H1 (cell line): Measurements from ENCODE around the gene S100A4. TPM values are rescaled to one million over a fixed set of nuclear protein-coding genes. Genes with fewer than 3 reads are reported as not detected.

Source experiments
- GTF2F1 ChIP-seq: IDR thresholded peaks from 2 replicates; pipeline ENCODE4 v1.6.1; 2012; ENCODE audit warnings: low read depth, low read length, improper control_type of control experiment, borderline replicate concordance
- MAFK ChIP-seq: IDR thresholded peaks from 2 replicates; pipeline ENCODE4 v1.6.1; 2012; ENCODE audit warnings: low read depth, mild to moderate bottlenecking, improper control_type of control experiment, low read length
- TAF7 ChIP-seq: optimal IDR thresholded peaks from 2 replicates; pipeline ENCODE3; 2011; ENCODE audit warnings: low read depth, mild to moderate bottlenecking, inconsistent platforms, low read length, moderate library complexity, borderline replicate concordance
- polyA plus RNA-seq, 7 experiments: library from polyadenylated mRNA; depleted of rRNA in 3 of 7; stranded (reverse) in 5 of 7; unstranded in 2 of 7; fragments of >200 nt in 5 of 7; fragments of 200-250 nt in 2 of 7; gene quantifications; 1 replicate in 5 of 7; 2 replicates in 1 of 7; 4 replicates in 1 of 7; pipeline versions ENCODE4 v1.2.1 to v1.2.3, GENCODE V29; 2011 to 2013; ENCODE audit warnings: missing spikeins in 2 of 7, mixed read lengths in 2 of 7
- total RNA-seq: library from RNA; stranded (reverse); fragmentation: NEBNext Ultra II Directional; extraction: Animal tissue kit (Norgen Biotek cat#: 25700); gene quantifications from 2 replicates; pipeline ENCODE4 v1.2.1, GENCODE V29; 2021
- TF ChIP-seq, protein P1 (sequence below): fragments of 300-600 bp; sonication (generic); IDR thresholded peaks from 2 replicates; pipeline ENCODE4 v1.7.1; 2012; ENCODE audit warnings: low read length, moderate library complexity, mild to moderate bottlenecking, inconsistent platforms; ENCODE audit not compliant: insufficient replicate concordance

The S100A4 gene
- total and polyA plus RNA-seq, 2 of the 8 experiments (the other 6 are each of a cell fraction or from before 2014, with no cell fraction given) = 36.3 to 85.4 TPM

DNA sequence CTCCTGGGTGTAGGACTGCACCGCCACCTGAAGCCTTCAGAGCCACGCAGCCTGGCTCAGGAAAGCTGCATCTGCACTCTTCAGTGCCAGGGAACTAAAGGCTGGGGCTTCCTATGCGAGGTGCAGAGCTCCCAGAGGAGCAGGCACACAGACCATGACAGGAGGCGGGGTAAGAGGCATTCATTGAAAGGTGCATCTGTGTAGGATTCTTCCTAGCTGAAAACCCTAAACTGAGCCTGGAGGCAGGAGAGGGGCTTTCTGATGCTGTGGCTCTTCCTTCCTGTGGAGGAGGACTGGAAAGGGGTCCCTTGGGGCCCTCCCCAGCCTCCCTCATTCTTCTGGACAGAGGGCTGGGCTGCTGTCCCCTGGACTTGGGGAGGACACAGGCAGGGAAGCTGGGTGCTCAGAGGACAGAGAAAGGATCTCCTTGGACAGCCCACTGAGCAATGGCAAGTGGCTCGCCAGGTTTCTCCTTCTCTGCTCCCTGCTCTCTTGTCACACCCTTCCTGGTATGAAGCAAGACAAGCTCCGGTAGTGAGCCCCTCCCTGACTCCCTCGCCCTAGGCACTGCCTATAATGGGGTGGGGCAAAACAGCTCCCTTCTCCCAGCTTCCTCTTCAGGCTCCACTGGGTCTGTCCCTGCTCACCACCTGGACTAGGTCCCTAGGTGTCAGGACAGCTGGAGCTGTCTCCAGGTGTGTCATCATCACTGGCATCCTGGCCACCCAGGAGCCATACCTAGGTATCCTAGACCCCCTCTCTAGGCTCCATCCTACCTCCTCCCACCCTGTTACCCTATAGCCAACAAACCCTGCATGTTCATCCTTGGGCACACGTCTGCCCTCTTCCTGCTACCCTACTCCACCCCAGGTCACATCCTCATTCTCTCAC, 29.9 kb downstream of the S100A4 start (continued):
- TF ChIP-seq, protein P1, sequence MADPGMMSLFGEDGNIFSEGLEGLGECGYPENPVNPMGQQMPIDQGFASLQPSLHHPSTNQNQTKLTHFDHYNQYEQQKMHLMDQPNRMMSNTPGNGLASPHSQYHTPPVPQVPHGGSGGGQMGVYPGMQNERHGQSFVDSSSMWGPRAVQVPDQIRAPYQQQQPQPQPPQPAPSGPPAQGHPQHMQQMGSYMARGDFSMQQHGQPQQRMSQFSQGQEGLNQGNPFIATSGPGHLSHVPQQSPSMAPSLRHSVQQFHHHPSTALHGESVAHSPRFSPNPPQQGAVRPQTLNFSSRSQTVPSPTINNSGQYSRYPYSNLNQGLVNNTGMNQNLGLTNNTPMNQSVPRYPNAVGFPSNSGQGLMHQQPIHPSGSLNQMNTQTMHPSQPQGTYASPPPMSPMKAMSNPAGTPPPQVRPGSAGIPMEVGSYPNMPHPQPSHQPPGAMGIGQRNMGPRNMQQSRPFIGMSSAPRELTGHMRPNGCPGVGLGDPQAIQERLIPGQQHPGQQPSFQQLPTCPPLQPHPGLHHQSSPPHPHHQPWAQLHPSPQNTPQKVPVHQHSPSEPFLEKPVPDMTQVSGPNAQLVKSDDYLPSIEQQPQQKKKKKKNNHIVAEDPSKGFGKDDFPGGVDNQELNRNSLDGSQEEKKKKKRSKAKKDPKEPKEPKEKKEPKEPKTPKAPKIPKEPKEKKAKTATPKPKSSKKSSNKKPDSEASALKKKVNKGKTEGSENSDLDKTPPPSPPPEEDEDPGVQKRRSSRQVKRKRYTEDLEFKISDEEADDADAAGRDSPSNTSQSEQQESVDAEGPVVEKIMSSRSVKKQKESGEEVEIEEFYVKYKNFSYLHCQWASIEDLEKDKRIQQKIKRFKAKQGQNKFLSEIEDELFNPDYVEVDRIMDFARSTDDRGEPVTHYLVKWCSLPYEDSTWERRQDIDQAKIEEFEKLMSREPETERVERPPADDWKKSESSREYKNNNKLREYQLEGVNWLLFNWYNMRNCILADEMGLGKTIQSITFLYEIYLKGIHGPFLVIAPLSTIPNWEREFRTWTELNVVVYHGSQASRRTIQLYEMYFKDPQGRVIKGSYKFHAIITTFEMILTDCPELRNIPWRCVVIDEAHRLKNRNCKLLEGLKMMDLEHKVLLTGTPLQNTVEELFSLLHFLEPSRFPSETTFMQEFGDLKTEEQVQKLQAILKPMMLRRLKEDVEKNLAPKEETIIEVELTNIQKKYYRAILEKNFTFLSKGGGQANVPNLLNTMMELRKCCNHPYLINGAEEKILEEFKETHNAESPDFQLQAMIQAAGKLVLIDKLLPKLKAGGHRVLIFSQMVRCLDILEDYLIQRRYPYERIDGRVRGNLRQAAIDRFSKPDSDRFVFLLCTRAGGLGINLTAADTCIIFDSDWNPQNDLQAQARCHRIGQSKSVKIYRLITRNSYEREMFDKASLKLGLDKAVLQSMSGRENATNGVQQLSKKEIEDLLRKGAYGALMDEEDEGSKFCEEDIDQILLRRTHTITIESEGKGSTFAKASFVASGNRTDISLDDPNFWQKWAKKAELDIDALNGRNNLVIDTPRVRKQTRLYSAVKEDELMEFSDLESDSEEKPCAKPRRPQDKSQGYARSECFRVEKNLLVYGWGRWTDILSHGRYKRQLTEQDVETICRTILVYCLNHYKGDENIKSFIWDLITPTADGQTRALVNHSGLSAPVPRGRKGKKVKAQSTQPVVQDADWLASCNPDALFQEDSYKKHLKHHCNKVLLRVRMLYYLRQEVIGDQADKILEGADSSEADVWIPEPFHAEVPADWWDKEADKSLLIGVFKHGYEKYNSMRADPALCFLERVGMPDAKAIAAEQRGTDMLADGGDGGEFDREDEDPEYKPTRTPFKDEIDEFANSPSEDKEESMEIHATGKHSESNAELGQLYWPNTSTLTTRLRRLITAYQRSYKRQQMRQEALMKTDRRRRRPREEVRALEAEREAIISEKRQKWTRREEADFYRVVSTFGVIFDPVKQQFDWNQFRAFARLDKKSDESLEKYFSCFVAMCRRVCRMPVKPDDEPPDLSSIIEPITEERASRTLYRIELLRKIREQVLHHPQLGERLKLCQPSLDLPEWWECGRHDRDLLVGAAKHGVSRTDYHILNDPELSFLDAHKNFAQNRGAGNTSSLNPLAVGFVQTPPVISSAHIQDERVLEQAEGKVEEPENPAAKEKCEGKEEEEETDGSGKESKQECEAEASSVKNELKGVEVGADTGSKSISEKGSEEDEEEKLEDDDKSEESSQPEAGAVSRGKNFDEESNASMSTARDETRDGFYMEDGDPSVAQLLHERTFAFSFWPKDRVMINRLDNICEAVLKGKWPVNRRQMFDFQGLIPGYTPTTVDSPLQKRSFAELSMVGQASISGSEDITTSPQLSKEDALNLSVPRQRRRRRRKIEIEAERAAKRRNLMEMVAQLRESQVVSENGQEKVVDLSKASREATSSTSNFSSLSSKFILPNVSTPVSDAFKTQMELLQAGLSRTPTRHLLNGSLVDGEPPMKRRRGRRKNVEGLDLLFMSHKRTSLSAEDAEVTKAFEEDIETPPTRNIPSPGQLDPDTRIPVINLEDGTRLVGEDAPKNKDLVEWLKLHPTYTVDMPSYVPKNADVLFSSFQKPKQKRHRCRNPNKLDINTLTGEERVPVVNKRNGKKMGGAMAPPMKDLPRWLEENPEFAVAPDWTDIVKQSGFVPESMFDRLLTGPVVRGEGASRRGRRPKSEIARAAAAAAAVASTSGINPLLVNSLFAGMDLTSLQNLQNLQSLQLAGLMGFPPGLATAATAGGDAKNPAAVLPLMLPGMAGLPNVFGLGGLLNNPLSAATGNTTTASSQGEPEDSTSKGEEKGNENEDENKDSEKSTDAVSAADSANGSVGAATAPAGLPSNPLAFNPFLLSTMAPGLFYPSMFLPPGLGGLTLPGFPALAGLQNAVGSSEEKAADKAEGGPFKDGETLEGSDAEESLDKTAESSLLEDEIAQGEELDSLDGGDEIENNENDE = no peak
- TF ChIP-seq MAFK = no peak
- no peak for TF ChIP-seq TAF7
- TF ChIP-seq GTF2F1 = no peak
